GM23248 (cell line): ENCODE results near the gene ZNF746. TPM values are rescaled to one million over a fixed set of nuclear protein-coding genes. Genes with fewer than 3 reads are reported as not detected.

Experiments
- DNase-seq: peaks from one replicate; pipeline ENCODE4 v3.0.0-alpha.2; 2015
- H2AFZ ChIP-seq: fragments of 200-600 bp; sonication (generic); 2 replicates; pipeline ENCODE4 v1.6.1; 2016; ENCODE audit warnings: antibody characterized with exemption
- H3F3A ChIP-seq: fragments of 200-600 bp; sonication (generic); 2 replicates; pipeline ENCODE4 v1.6.1; 2016; ENCODE audit warnings: mild to moderate bottlenecking, antibody characterized with exemption, mixed run types; ENCODE audit not compliant: insufficient read depth
- H3K27ac ChIP-seq: fragments of 200-600 bp; sonication (generic); 2 replicates; pipeline ENCODE4 v1.5.1; 2016; ENCODE audit warnings: mild to moderate bottlenecking
- H3K27me3 ChIP-seq: fragments of 200-600 bp; sonication (generic); replicated peaks from 2 replicates; pipeline ENCODE4 v1.6.1; 2016; ENCODE audit warnings: mild to moderate bottlenecking; ENCODE audit not compliant: insufficient read depth
- H3K36me3 ChIP-seq: fragments of 200-600 bp; sonication (generic); 2 replicates; pipeline ENCODE4 v1.6.1; 2016; ENCODE audit warnings: low read depth, mild to moderate bottlenecking
- H3K4me1 ChIP-seq: fragments of 200-600 bp; sonication (generic); 2 replicates; pipeline ENCODE4 v1.6.1; 2016; ENCODE audit warnings: mild to moderate bottlenecking; ENCODE audit not compliant: insufficient read depth
- H3K4me2 ChIP-seq: fragments of 200-600 bp; sonication (generic); one replicate; pipeline ENCODE4 v1.6.1; 2016; ENCODE audit warnings: mild to moderate bottlenecking; ENCODE audit not compliant: unreplicated experiment
- H3K4me3 ChIP-seq: fragments of 200-600 bp; sonication (generic); 2 replicates; pipeline ENCODE4 v1.5.1; 2016; ENCODE audit warnings: mild to moderate bottlenecking
- H3K79me2 ChIP-seq: fragments of 200-600 bp; sonication (generic); 2 replicates; pipeline ENCODE4 v1.6.1; 2016; ENCODE audit warnings: mild to moderate bottlenecking; ENCODE audit not compliant: insufficient read depth
- H3K9ac ChIP-seq: fragments of 200-600 bp; sonication (generic); 2 replicates; pipeline ENCODE4 v1.6.1; 2016; ENCODE audit warnings: mild to moderate bottlenecking
- H3K9me2 ChIP-seq: fragments of 200-600 bp; sonication (generic); 2 replicates; pipeline ENCODE4 v1.6.1; 2016; ENCODE audit warnings: mixed run types, mild to moderate bottlenecking, moderate library complexity; ENCODE audit not compliant: insufficient read depth
- H3K9me3 ChIP-seq: fragments of 200-600 bp; sonication (generic); one replicate; pipeline ENCODE4 v1.6.1; 2017; ENCODE audit warnings: low read depth
- H4K20me1 ChIP-seq: fragments of 200-600 bp; sonication (generic); 2 replicates; pipeline ENCODE4 v1.6.0; 2016; ENCODE audit not compliant: insufficient read depth
- EZH2 ChIP-seq: fragments of 200-600 bp; sonication (generic); IDR thresholded peaks from 2 replicates; pipeline ENCODE4 v1.6.1; 2018; ENCODE audit warnings: antibody characterized with exemption, mild to moderate bottlenecking; ENCODE audit not compliant: insufficient read depth, poor library complexity, severe bottlenecking
- EZH2phosphoT487 ChIP-seq: fragments of 200-600 bp; sonication (generic); IDR thresholded peaks from 2 replicates; pipeline ENCODE4 v1.6.1; 2018; ENCODE audit warnings: antibody characterized with exemption, moderate library complexity, mild to moderate bottlenecking, low read depth; ENCODE audit not compliant: insufficient read depth
- WGBS, 2 experiments: methylation state at CpG; one replicate each; pipeline ENCODE4 v1.1.6; 2015 to 2017; ENCODE audit warnings: low lambda C conversion rate in 2 of 2, low coverage in 1 of 2; ENCODE audit errors: missing lambda C conversion rate in 2 of 2; 5-methylcytosine and 5-hydroxymethylcytosine counted together
- in situ Hi-C: fragments of 300-500 bp; cut with MboI; formaldehyde crosslinking; loops from 2 replicates; pipeline ENCODE4 v1.15.0; 2020
- polyA plus RNA-seq: library from polyadenylated mRNA; unstranded; fragments of >200 nt; fragmentation: Nextera tagmentation; extraction: Ambion mirVana; gene quantifications from 2 replicates; pipeline ENCODE4 v1.2.1, GENCODE V29; 2016
- total RNA-seq: library from RNA; depleted of rRNA; stranded (reverse); fragments of >200 nt; shearing (Covaris generic); gene quantifications from 2 replicates; pipeline ENCODE4 v1.2.3, GENCODE V29; 2014; rRNA removed

The ZNF746 gene
- total and polyA plus RNA-seq, 2 experiments from 2014 or later, result 9.7 to 17.8 TPM

DNA sequence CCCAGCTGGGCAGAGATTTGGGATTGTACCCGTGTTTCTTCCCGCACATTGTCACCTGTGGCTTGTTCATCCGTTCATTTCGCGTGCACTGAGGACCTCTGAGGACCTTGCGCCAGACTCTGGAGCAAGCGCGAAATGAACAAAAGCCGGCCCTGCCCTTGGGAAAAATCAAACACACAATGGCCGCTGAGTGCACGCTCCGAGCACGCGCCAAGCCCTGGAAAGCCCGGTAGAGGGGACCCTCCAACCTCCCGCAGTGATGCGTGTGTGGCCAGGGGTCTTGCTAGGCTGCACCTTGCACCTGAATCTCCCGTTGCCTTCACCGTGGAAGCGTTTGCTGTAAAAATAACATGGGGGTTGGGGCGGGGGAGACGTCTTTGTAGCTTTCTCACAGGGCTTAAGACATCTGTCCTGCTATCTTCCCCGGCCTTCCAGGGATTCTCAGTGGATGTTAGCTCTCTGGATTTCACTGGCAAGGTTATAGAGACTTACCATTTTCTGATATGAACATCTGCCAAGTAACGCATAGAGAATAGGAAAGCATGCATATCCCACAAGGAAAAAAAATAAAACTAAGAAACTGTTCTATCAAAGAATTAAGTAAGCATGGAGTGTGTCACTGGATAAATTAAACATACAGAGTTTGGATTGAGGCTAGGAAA is 74.0 kb downstream of the ZNF746 start:
- H3K4me1 ChIP-seq, result no peaks in the 10 kb centered on the region
- DNase-seq, result no peak
- 53 to 59% methylated on average over 24 of the region's 24 CpGs for WGBS, 2 experiments
- no peaks in the 10 kb centered on the region for H4K20me1 ChIP-seq
- no peak for TF ChIP-seq EZH2
- no peak for TF ChIP-seq EZH2phosphoT487
- H3K79me2 ChIP-seq, result no peaks in the 10 kb centered on the region
- no peaks in the 10 kb centered on the region for H3K36me3 ChIP-seq
- H3F3A ChIP-seq, result peaks cover 10% of the 10 kb centered on the region
- H3K4me2 ChIP-seq, result no peak overlapping the region
- peak overlapping the region; percentile 97; the same call in 1 of the 2 replicates for H2AFZ ChIP-seq
- in situ Hi-C loops, result no loop called here
- no peak overlapping the region for H3K9ac ChIP-seq
- H3K9me2 ChIP-seq, result no peaks in the 10 kb centered on the region
- no peaks in the 10 kb centered on the region for H3K27me3 ChIP-seq
- no peak overlapping the region for H3K27ac ChIP-seq
- no peak overlapping the region for H3K4me3 ChIP-seq
- no peaks in the 10 kb centered on the region for H3K9me3 ChIP-seq

DNA sequence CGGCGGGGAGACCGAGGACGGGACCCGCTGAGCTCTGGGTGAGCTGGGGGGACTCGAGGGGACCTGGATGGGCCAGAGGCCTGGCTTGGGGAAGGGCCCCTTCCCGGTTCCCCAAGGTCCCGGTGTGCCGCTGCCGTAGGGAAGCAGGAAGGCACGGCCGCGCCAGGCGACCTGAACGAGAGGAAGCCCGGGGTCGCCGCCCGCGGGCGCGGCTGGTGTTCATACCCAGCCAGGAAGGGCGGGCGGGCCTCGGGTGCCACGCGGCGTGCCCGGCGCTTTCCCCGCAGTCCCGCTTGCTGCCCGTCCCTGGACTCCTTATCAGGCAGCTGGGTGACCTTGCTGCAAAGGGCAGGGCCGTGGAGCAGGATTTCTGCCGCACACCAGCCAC is 74.7 kb downstream of the ZNF746 start:
- peak overlapping the region; percentile 68 for H3K9ac ChIP-seq
- no peaks in the 10 kb centered on the region for H3K9me2 ChIP-seq
- in situ Hi-C loops, result no loop called here
- H3F3A ChIP-seq, result peaks cover 10% of the 10 kb centered on the region
- H3K4me1 ChIP-seq, result no peaks in the 10 kb centered on the region
- H3K4me3 ChIP-seq, result peak overlapping the region; percentile 67
- H3K27ac ChIP-seq, result no peak overlapping the region
- peak overlapping the region; percentile 97 for H2AFZ ChIP-seq
- H3K36me3 ChIP-seq, result no peaks in the 10 kb centered on the region
- H3K27me3 ChIP-seq, result no peaks in the 10 kb centered on the region
- 16 to 20% methylated on average over 23 to 35 of the region's 35 CpGs for WGBS, 2 experiments
- H4K20me1 ChIP-seq, result no peaks in the 10 kb centered on the region
- peak overlapping the region; percentile 76 for H3K4me2 ChIP-seq
- DNase-seq, result no peak
- no peaks in the 10 kb centered on the region for H3K9me3 ChIP-seq
- TF ChIP-seq EZH2phosphoT487, result no peak
- H3K79me2 ChIP-seq, result no peaks in the 10 kb centered on the region

Other genes with a start within 250 kb of the ZNF746 start
- 8.6 and 11.3 TPM in 2 replicates for gene ZNF783, start 235.6 kb downstream of the ZNF746 start, total RNA-seq
- 3.5 and 3.6 TPM in 2 replicates for gene ZNF783, start 235.6 kb downstream of the ZNF746 start, polyA plus RNA-seq
- gene ZNF777, start 36.7 kb downstream of the ZNF746 start, total RNA-seq, result 9.7 and 10.4 TPM in 2 replicates
- 2.1 and 2.2 TPM in 2 replicates for gene ZNF777, start 36.7 kb downstream of the ZNF746 start, polyA plus RNA-seq